GM21447 (cell line): ENCODE measurements around the gene UBE2H.
"Not testable (repeated sequence)": the region's sequence is repeated elsewhere in the genome, so short reads cannot be mapped to it uniquely, and the experiment has no call there.

Source experiments
- ATAC-seq: cut with Tn5 transposase; IDR thresholded peaks from one replicate; pipeline ENCODE4 v1.9.1; 2021; ENCODE audit not compliant: unreplicated experiment

The UBE2H gene

DNA sequence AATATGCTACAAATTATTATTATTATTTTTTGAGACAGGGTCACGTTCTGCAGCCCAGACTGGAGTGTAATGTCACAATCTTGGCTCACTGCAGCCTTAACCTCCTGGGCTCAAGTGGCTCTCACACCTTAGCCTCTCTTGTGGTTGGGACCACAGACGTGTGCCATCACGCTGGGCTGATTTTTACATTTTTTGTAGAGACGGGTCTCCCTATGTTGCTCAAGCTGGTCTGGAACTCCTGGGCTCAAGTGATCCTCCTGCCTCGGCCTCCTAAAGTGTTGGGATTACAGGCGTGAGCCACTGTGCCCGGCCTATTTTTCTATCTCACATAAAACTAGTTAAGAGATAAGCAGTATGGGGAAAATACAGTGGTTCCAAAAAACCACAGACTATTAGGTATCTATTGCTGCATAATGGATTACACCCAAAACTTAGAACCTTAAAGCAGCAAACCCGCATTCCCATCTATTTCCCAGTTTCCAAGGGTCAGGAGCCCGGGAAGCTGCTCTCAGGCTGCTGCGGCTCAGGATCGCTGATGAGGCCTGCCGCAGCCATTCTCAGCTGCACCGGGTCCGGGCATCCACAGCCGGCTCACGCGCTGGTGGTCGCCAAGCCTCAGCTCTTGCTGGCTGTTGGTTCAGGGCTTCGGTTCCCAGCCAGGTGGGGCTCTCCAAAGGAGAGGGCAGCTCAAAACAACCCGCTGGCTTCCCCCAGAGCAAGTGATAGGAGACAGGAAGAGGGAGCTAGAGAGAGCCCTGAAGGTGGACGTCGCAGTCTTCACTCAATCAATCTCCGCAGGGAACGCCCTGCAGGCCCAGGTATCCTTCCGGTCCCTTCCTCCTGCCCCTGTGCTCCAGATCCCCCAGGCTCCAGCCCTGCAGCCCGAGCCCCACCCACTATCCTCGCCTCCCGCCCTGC lies 128.2 kb downstream of the UBE2H start:
- peak; percentile 33 for ATAC-seq

DNA sequence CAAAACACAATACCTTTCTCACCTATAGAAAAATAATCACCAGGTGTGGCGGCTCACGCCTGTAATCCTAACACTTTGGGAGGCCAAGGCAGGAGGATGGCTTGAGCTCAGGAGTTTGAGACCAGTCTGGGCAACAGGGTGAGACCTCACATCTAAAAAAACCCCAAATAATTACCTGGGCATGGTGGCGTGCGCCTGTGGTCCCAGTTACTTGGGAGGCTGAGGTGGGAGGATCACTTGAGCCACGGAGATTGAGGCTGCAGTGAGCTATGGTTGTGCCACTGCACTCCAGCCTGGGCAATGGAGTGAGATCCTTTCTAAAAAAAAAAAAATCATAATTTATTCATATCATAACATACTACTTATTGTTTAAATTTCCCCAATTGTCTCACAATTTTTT lies 129.6 kb downstream of the UBE2H start:
- ATAC-seq: not testable (repeated sequence)

DNA sequence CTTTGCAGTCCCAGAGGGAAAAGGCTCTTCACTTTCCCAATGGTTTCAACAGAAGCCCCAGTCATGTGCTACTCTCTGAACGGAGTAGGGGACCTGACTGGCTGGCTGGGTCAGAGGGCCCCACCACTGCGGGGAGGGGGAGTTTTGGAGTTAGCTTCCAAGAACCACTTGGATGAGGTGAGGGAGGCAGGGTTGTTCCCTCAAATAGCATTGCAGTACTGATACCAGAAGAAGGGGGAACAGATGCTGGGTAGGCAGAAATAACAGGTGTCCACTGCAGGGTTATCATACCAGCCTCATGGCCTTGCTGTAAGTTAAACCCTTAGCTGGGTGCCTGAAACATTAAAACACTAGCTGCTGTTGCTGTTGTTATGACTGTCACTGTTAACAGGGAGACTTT lies 131.3 kb downstream of the UBE2H start:
- ATAC-seq: no peak

DNA sequence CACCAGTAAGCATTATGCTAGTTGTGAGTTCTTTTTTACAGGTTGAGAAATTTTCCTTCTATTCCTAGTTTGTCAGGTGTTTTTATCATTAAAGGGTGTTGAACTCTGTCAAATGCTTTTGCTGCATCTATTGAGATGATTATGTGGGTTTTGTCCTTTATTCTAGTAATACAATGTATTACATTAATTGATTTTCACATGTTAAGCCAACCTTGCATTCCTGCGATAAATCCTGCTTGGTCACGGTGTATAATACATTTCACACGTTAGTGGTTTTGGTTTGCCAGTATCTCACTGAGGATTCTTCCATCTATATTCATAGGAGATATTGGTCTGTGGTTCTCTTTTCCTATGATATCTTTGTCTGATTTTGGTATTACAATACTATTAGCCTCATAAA lies 136.0 kb downstream of the UBE2H start:
- no peak for ATAC-seq

DNA sequence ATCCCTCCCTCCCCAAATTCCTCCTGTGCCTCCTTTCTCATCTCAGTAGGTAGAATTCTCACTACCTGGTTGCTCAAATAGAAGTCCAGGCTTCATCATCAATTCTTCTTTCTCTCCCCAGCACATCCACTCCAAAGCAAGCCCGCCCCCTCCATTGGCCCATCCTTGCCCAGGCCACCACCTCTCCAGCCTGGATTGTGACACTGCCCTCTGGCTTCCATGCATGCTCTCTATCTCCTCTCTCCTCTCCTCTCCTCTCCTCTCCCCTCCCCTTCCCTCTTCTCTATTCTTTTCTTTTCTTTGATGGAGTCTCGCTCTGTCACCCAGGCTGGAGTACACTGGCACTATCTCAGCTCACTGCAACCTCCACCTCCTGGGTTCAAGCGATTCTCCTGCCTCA lies 144.9 kb downstream of the UBE2H start:
- no peak for ATAC-seq

DNA sequence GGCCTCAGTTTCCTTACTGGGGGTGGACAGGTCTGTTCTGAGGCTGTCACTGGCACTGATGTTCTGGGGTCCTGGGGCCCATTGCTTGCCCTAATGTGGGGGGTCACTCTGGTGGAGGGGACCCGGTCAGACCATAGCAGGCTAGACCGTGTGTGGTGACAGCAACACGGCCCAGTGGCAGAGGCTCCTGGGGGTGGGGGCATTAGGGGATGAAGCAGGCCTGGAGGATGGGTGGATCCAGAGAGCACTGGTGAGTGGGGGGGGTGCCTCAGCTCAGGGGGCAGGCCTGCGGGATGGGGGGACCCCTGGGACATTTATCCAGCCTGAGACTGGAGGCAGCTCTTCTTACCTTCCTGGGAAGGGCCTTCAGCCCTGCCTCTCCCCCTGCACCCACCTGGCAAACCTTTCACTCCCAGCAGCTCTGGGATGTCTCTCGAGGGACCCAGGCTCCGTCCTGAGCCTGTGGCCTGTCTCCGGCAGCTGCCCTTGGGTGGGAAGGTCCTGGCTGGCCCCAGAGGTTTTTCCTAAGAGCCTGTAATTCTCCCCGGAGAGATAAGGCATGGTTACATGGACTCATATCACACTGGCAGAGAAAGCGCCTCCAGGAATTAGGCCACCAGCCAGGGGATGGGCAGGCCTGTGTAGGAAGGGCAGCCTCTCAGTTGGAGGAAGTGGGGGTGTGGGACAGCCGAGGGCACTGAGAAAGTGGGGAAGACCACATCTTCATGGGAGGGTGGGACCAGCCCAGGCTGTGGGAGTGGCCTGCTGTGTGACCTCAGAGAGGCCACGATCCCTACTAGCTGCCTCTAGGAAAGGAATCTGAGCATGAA lies 147.7 kb downstream of the UBE2H start:
- ATAC-seq: no peak

DNA sequence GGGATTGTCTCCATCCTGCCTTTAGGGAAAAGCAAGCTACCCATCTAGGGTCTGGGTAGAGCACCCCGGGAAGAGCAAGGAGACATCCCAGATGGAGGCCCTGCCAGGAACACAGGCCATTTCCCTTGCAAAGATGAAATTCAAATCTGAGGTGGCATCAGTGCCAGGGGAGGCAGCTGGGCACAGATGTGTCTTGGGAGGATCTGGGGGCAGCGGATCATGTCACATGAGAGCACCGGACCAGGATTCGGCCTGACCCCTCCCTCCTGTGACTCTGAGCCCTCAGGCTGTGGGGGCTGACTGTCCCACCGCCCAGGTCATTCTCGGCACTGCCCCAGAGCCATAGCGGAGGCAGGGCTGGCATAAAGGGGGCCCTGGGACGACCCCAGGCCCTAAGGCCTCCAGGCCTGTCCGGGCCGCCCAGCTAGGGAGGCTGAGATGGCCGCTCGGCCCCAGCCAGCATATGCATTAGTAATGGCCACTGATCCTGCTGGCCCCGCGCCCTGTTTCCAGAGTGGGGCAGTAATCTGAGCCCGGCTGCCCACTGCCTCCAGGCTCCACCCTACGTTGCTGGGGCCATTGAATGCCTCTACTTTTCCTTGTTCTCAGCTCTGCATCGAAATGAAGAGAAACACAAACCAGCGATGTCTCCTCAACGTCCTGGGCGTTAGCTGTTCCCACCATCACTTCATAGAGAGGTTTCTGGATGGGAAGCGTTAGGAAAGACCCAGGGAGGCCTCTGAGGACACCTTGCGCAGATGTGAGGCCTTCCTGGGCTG lies 148.5 kb downstream of the UBE2H start:
- no peak for ATAC-seq

DNA sequence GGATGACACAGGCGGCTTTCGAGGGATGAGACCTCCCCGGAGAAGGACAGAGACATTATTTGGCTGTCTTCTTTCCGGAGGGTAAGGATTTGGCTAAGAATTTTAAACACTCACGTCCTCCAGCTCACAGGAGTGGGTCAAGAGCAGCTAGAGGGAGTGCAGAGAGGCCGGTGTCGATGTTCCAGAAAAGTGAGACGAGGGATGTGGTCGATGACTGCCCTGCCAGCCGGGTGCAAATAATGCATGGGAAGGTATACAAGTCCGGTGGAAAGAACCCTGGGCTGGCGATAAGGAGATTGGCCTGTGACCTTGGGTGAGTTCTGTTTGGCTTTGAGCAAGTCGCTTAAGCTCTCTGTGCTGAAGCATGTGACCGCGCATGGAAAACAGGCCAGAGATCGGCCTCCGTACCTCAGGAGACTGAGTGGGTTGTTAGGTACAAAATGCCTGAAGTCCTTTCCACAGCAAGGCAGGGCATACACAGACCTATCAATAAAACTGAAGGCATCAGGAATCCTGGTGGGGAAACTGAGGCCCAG lies 149.1 kb downstream of the UBE2H start:
- ATAC-seq: no peak

DNA sequence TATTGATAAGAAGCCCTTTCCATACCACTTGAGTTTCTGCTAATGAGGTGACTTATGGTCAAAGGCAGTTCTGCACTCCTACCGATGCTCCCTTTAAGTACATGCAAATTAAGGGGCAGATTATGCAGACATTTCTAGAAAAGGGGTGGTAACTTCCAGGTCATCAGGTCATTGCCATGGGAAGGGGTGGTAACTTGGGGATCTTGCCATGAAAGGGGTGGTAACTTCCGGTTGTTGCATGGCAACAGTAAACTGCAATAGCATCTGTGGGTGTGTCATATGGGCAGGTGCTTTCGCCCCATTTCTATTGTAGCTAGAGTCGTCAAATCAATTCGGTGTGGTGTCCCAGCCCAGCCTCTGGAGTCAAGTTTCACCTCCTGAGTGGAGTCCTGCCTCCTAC lies 150.9 kb downstream of the UBE2H start:
- no peak for ATAC-seq

DNA sequence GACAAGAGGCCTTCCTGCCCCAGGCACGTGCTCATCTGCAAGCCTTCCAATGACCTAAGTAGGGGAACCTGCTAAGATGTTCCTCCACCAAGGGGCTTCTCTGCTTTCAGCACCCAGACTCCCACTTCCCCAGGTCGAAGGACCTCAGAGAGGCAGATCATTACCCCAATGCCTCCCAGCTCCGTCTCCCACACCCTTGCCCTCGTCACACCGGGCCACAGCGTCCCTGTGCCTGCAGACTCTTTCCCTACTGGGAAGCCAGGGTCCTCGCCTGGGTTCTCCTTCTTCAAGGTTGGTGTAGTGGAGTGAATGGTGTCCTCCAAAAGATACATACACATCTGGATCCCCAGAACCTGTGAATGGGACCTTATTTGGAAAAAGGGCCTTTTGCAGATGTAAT lies 151.9 kb downstream of the UBE2H start:
- no peak for ATAC-seq

DNA sequence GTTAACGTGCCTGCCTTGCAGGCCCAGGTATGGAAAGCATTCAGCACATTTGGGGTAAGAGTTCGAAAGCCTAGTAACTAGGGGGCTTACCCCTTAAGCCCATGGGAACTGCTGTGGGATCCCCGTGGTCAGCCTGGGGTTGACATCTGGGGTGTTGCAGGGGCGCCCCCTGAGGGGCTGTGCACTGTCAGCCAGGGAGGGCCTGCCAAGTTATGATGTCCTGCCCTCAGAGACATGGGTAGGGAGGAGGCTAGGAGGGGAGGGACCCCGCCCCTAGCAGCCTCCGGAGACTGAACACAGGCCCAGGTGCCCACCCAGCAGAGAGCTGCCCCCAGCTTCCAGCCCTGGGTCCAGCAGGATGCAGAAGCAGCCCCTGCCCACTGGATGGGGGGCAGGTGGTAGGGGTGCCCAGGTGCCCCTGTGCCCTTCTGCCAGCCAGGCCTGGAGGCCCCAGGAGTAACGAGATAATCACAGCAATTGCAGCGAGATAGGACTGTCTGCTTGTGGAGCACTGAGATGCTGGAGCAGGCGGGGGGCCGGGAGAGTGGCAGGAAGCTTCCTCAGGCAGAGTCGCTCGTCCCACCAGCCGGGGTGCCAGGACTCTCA lies 153.3 kb downstream of the UBE2H start:
- no peak for ATAC-seq

DNA sequence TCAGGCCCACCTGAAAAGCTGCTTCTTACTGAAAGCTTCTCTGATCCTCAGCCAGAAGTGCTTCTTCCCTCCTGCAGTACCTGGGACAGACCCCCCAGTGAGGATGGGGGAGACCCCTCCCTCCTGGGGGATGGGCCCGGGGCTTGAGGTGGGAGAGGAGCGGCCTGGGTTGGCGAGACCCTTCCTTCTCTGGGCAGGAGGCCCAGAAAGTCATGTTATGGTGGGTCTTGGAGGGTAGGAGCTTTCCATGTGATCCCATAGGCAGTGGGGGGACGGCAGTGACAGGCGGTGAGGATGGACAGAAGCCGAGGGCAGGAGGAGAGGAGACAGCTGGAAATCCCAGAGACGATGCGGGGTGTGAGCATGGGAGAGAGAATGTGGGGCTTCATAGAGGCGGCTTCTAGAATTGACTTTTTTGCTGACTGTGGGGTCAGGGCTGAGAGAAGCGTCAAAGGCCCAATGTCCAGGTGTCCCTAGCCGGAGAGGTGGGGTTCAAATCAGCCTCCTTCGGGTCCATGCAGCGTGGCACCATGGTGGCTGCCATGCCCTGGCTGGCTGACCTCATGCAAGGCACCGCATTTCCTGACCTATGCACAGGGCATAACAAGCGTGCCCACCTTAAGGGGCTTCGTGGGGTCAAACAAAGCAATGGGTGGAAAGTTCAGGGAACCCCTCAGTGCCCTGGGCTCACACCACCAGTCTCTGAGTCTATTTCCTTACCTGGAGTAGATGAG lies 154.0 kb downstream of the UBE2H start:
- no peak for ATAC-seq

DNA sequence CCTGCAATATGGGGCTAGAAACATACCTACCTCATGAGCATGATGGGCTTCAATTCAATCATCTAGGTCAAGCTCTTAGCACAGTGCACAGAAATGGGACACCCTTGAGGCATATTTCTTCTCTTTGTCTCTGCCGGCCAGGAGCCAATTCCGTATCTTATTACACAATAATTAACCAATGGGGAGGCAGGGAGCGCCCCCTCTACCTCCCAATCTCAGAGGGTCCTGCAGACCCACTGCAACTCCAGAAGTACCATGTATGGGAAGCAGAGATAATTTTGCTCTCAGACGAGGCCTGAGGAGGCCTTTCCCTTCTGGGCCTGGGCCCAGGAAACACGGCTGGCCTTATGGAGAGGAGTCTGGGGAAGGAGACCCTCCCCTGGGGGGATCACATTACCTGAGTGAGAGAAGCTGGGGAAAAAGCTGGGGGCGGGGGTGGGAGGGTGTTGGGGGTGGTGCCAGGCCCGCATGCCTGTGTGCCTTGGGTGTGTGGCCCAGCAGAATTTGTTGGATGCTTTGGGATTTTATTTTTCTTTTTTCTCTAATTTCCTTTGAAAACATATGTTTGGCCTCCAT lies 155.5 kb downstream of the UBE2H start:
- ATAC-seq: no peak

DNA sequence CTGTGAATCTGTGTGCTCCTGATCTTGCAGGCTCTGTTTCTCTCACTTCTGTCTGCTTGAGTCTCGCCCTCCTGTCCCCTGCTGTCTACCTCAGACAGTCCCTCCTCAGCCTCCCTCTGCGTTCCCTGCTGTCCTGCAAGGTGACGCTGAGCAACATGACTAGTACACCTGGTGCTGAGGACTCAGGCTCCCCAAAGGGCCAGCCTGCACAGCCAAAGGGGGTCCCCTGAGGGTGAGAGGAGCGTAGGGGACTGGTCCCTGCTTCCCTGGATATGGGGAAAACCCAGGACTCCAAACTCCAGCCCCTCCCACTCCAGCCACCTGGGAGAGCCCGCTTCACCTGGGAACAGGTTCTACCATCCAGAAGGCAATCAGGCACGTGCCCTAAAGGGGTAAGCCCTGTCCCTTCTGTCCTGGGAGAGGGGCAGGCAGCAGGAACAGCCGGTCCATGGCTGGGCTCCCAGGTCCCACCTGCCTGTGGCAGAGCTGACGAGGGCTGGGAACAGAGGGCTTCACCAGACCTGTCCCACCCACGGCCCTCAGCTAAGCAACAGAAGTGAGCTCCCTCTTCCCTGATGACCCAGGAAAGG lies 156.5 kb downstream of the UBE2H start:
- no peak for ATAC-seq

DNA sequence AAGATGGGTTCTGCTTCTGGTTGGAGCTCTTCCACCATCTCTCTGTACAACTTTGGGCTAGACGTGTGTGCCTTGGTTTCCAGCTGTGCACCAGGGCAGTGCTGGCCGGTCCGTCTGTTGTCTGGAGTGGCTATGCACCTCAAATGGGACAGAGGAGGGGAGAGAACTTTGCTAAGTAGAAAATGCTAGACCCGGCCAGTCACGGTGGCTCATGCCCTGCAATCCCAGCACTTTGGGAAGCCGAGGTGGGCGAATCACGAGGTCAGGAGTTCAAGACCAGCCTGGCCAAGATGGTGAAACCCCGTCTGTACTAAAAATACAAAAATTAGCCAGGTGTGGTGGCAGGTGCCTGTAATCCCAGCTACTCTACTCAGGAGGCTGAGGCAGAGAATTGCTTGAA lies 158.3 kb downstream of the UBE2H start:
- not testable (repeated sequence) for ATAC-seq

DNA sequence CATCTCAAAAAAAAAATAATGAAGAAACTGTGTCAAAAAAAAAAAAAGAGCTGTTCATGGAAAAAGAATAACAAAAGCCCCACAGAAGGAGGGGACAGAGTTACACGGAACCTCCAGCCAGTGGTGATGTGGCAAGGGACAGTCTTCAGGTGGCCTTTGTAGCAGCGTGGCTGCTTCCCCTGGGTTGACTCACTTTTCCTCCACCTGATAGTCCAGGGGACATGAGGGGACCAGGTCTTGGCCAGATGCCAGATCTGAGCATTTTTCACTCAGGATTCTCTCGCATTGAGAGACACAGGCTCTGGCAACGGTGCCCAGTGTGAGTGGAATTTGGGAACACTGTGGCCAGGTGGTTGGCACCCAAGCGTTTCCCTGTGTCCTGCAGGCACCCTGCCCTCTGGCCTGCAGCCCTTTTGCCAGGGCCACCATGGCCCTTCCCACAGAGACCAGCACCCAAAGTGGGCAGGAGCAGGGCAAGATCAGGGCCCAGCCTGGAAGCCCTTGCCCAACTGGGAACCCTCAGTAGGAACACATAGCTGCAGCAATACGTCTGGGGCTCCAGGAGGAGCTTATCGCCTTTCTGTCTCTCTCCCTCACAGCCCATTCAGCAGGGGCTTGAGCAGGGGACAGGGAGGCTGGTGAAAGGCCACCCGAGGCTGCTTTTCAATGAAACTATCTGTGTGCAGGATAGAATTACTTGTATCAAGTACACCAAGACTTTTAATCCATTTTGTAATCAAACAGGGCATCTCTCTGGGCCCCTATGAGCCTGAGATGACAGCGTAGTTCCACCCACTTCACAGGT lies 159.1 kb downstream of the UBE2H start:
- no peak for ATAC-seq

DNA sequence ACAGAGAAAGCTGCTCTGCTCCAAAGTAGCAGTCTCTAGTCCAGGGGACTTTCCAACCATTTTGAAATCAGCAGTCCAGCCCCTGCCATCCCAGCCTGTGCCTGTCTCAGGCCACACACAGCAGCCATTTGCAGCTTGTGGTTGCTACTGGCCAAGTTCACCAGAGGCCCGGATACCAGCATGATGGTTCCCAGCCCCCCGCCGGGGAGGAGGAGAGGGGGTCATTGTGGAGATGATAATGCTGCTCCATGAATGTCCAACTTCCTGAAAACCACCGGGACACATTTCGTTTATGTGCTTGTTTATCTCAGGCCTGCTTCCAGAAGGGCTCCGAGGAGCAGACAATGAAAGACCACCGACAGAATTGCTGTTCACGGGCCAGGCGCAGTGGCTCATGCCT lies 160.0 kb downstream of the UBE2H start:
- ATAC-seq: no peak

DNA sequence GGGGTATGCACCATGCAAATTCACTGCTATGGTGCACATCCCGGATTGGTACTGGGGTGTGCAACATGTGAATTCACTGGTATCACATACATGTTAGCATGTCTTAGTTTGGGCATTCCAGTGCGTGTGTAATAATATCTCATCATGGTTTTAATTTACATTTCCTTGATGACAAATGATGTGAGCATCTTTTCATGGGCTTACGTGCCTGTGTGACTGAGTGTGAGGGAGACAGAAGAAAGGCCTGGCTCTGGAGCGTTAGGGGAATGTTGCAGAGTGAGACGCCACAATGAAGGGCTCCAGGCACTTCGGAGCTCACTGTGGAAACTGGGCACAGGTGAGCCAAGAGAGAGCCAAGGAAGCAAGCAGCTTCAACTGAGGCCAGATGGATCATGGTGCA lies 162.6 kb downstream of the UBE2H start:
- no peak for ATAC-seq
